Endometrial microvascular endothelial cells (primary cell): ENCODE measurements around the gene NRG3. TPM values are rescaled to one million over a fixed set of nuclear protein-coding genes. Genes with fewer than 3 reads are reported as not detected.
"Not testable (repeated sequence)": the region's sequence is repeated elsewhere in the genome, so short reads cannot be mapped to it uniquely, and the experiment has no call there.

Experiments used
- in situ Hi-C: cut with HindIII; loops from 2 replicates; pipeline ENCODE4 v1.10.0; 2017; ENCODE audit warnings: low sequenced_read_pairs, low pct_unique_long_range_greater_than_20kb; ENCODE audit errors: inconsistent ontology term
- total RNA-seq: library from RNA; depleted of rRNA; stranded (reverse); fragments of >200 nt; gene quantifications from one replicate; pipeline ENCODE4 v1.2.3, GENCODE V29; 2015; ENCODE audit errors: inconsistent ontology term

NRG3 gene
- total RNA-seq, 1 donor from 2014 or later = not detected

GRCh38 chr10:82934947-82935346 lies 1060.0 kb downstream of the NRG3 start:
- in situ Hi-C loops = no loop called here

- in situ Hi-C loops = no loop called here
These were observed 1063.3 kb downstream of the NRG3 start for GRCh38 chr10:82938331-82938730.

- in situ Hi-C loops = no loop called here
These were observed 1067.5 kb downstream of the NRG3 start for GRCh38 chr10:82942286-82943099.

- in situ Hi-C loops = no loop called here
These were observed 1068.1 kb downstream of the NRG3 start for GRCh38 chr10:82943142-82943541.

GRCh38 chr10:82949816-82950575 lies 1075.0 kb downstream of the NRG3 start:
- in situ Hi-C loops = no loop called here

- in situ Hi-C loops = no loop called here
These were observed 1078.3 kb downstream of the NRG3 start for GRCh38 chr10:82953331-82953730.

- in situ Hi-C loops = no loop called here
These were observed 1078.9 kb downstream of the NRG3 start for GRCh38 chr10:82953909-82954308.

- in situ Hi-C loops = not testable (repeated sequence)
These were observed 1085.5 kb downstream of the NRG3 start for GRCh38 chr10:82960421-82961060.

- in situ Hi-C loops = no loop called here
These were observed 1086.9 kb downstream of the NRG3 start for GRCh38 chr10:82961864-82962263.

- in situ Hi-C loops = no loop called here
These were observed 1091.1 kb downstream of the NRG3 start for GRCh38 chr10:82966130-82966529.

- in situ Hi-C loops = no loop called here
These were observed 1093.5 kb downstream of the NRG3 start for GRCh38 chr10:82968533-82968932.

- in situ Hi-C loops = no loop called here
These were observed 1094.4 kb downstream of the NRG3 start for GRCh38 chr10:82969405-82969804.

GRCh38 chr10:82980321-82980720 lies 1105.3 kb downstream of the NRG3 start:
- in situ Hi-C loops = no loop called here

GRCh38 chr10:82981137-82981723 lies 1106.2 kb downstream of the NRG3 start:
- in situ Hi-C loops = no loop called here

- in situ Hi-C loops = no loop called here
These were observed 1107.2 kb downstream of the NRG3 start for GRCh38 chr10:82982110-82982608.

GRCh38 chr10:82986216-82986615 lies 1111.2 kb downstream of the NRG3 start:
- in situ Hi-C loops = no loop called here

GRCh38 chr10:83006479-83006878 lies 1131.5 kb downstream of the NRG3 start:
- in situ Hi-C loops = not testable (repeated sequence)

GRCh38 chr10:83007510-83007909 lies 1132.5 kb downstream of the NRG3 start:
- in situ Hi-C loops = no loop called here

GRCh38 chr10:83012866-83013265 lies 1137.9 kb downstream of the NRG3 start:
- in situ Hi-C loops = no loop called here
